HepG2 (cell line): ENCODE data around the gene TIMM9. TPM values are rescaled to one million over a fixed set of nuclear protein-coding genes. Genes with fewer than 3 reads are reported as not detected.

Experiments used
- DBP ChIP-seq: sonication (generic); formaldehyde crosslinking; IDR thresholded peaks from 2 replicates; pipeline ENCODE4 v1.4.0; 2020; ENCODE audit warnings: missing genetic modification reagents; ENCODE audit errors: not compliant biosample characterization
- DMTF1 ChIP-seq: sonication (generic); formaldehyde crosslinking; IDR thresholded peaks from 2 replicates; pipeline ENCODE4 v1.4.0; 2020; ENCODE audit warnings: mild to moderate bottlenecking, missing genetic modification reagents
- DNMT1 ChIP-seq: sonication (generic); formaldehyde crosslinking; IDR thresholded peaks from 2 replicates; pipeline ENCODE4 v1.5.1; 2020; ENCODE audit warnings: mild to moderate bottlenecking, missing genetic modification reagents
- E2F1 ChIP-seq: sonication (generic); formaldehyde crosslinking; IDR thresholded peaks from 2 replicates; pipeline ENCODE4 v1.5.0; 2020; ENCODE audit warnings: missing genetic modification reagents
- ELF1 ChIP-seq: sonication (generic); formaldehyde crosslinking; IDR thresholded peaks from 2 replicates; pipeline ENCODE4 v1.4.0; 2020; ENCODE audit warnings: missing genetic modification reagents
- EP300 ChIP-seq, 3 experiments: sonication (generic) in 1 of 3; formaldehyde crosslinking in 1 of 3; IDR thresholded peaks; 2 replicates each; pipeline versions ENCODE4 v1.5.1 to v1.6.1; 2011 to 2020; ENCODE audit warnings: low read depth in 2 of 3, low read length in 2 of 3, borderline replicate concordance in 1 of 3, improper control_type of control experiment in 1 of 3, mild to moderate bottlenecking in 1 of 3, missing genetic modification reagents in 1 of 3, moderate library complexity in 1 of 3
- GATAD2A ChIP-seq: IDR thresholded peaks from 2 replicates; pipeline ENCODE4 v1.6.1; 2016
- MZF1 ChIP-seq: sonication (generic); formaldehyde crosslinking; IDR thresholded peaks from 2 replicates; pipeline ENCODE4 v1.8.1; 2023; ENCODE audit warnings: mild to moderate bottlenecking, missing genetic modification reagents, borderline replicate concordance
- NBN ChIP-seq: fragments of 450-650 bp; conservative IDR thresholded peaks from 2 replicates; pipeline ENCODE4 v1.6.1; 2017
- NFE2L1 ChIP-seq: sonication (generic); formaldehyde crosslinking; IDR thresholded peaks from 2 replicates; pipeline ENCODE4 v1.4.0; 2020; ENCODE audit warnings: missing genetic modification reagents, mild to moderate bottlenecking, borderline replicate concordance
- RBM22 ChIP-seq: fragments of 200-400 bp; formaldehyde crosslinking; optimal IDR thresholded peaks from 2 replicates; pipeline ENCODE3; 2017; ENCODE audit warnings: mild to moderate bottlenecking, low read length, moderate library complexity
- SIX1 ChIP-seq: sonication (generic); formaldehyde crosslinking; IDR thresholded peaks from 2 replicates; pipeline ENCODE4 v1.4.0; 2020; ENCODE audit warnings: missing genetic modification reagents, borderline replicate concordance
- SNRNP70 ChIP-seq: fragments of 200-400 bp; formaldehyde crosslinking; IDR thresholded peaks from 2 replicates; pipeline ENCODE4 v1.6.1; 2017; ENCODE audit warnings: mild to moderate bottlenecking, low read depth, low read length, moderate library complexity
- SRSF1 ChIP-seq: fragments of 200-400 bp; formaldehyde crosslinking; optimal IDR thresholded peaks from 2 replicates; pipeline ENCODE3; 2017; ENCODE audit warnings: mild to moderate bottlenecking, low read depth, low read length, moderate library complexity
- SYNCRIP ChIP-seq: fragments of 200-400 bp; formaldehyde crosslinking; IDR thresholded peaks from 2 replicates; pipeline ENCODE4 v1.6.1; 2018; ENCODE audit warnings: mild to moderate bottlenecking, low read depth, low read length; ENCODE audit not compliant: insufficient read depth
- TFDP1 ChIP-seq: IDR thresholded peaks from 2 replicates; pipeline ENCODE4 v1.6.1; 2016; ENCODE audit warnings: missing compliant biosample characterization, missing genetic modification reagents, borderline replicate concordance
- ZBTB42 ChIP-seq: sonication (generic); formaldehyde crosslinking; IDR thresholded peaks from 2 replicates; pipeline ENCODE4 v1.5.0; 2020; ENCODE audit warnings: mild to moderate bottlenecking, missing genetic modification reagents
- ZNF225 ChIP-seq: sonication (generic); formaldehyde crosslinking; IDR thresholded peaks from 2 replicates; pipeline ENCODE4 v1.4.0; 2020; ENCODE audit warnings: mild to moderate bottlenecking, missing genetic modification reagents
- ZNF3 ChIP-seq: IDR thresholded peaks from 2 replicates; pipeline ENCODE4 v1.7.0; 2017; ENCODE audit warnings: inconsistent platforms
- ZNF577 ChIP-seq: sonication (generic); formaldehyde crosslinking; IDR thresholded peaks from 2 replicates; pipeline ENCODE4 v1.4.0; 2020; ENCODE audit warnings: mild to moderate bottlenecking, low read depth, missing genetic modification reagents, borderline replicate concordance
- ZNF597 ChIP-seq: sonication (generic); formaldehyde crosslinking; IDR thresholded peaks from 2 replicates; pipeline ENCODE4 v1.5.0; 2020; ENCODE audit warnings: missing genetic modification reagents
- ZNF644 ChIP-seq: IDR thresholded peaks from 2 replicates; pipeline ENCODE4 v1.6.1; 2016; ENCODE audit warnings: low read depth
- ZNF703 ChIP-seq: sonication (generic); formaldehyde crosslinking; IDR thresholded peaks from 2 replicates; pipeline ENCODE4 v1.5.1; 2020; ENCODE audit warnings: missing genetic modification reagents, mild to moderate bottlenecking, moderate library complexity, borderline replicate concordance
- polyA plus RNA-seq, 8 experiments: library from polyadenylated mRNA; depleted of rRNA in 3 of 8; stranded (reverse) in 7 of 8; unstranded in 1 of 8; fragments of >200 nt; fragmentation: Illumina TruSeq in 4 of 8; extraction: Trizol in 4 of 8; gene quantifications; 2 replicates each; pipeline versions ENCODE4 v1.2.1 to v1.2.3, GENCODE V29; 2011 to 2016; ENCODE audit warnings: low read depth in 4 of 8, missing spikeins in 1 of 8, mixed read lengths in 1 of 8; ENCODE audit not compliant: insufficient read depth in 1 of 8
- total RNA-seq, 5 experiments: library from RNA; depleted of rRNA; stranded (reverse); fragments of >200 nt; fragmentation: Illumina TruSeq; extraction: Trizol; gene quantifications; 2 replicates each; pipeline ENCODE4 v1.2.3, GENCODE V29; 2016; ENCODE audit warnings: low read depth in 1 of 5

The TIMM9 gene
- total and polyA plus RNA-seq, 2 of the 13 experiments (the other 11 are each of a cell fraction or from before 2014, with no cell fraction given) = 30.5 to 42.5 TPM

GRCh38 chr14:58426670-58427280, 556 bp downstream of the TIMM9 start (continued):
- TF ChIP-seq DMTF1 (CRISPR knock-in tag) = no peak
- TF ChIP-seq ZNF225 = peak; percentile 57; the same call in 1 of the 2 replicates
- TF ChIP-seq MZF1 (CRISPR knock-in tag) = no peak
- no peak for TF ChIP-seq ZNF703 (CRISPR knock-in tag)
- no peak for TF ChIP-seq NFE2L1 (CRISPR knock-in tag)
- TF ChIP-seq E2F1 (CRISPR knock-in tag) = 0 out of 2 replicates have a peak, but pooled peaks have one; percentile 14
- no peak for TF ChIP-seq DNMT1 (CRISPR knock-in tag)
- TF ChIP-seq SYNCRIP = no peak
- no peak for TF ChIP-seq ZNF577 (CRISPR knock-in tag)
- TF ChIP-seq ZNF597 (CRISPR knock-in tag) = no peak
- no peak for TF ChIP-seq RBM22
- TF ChIP-seq GATAD2A (CRISPR knock-in tag) = no peak
- no peak for TF ChIP-seq EP300 (IDR thresholded peaks at IDR 0.05; ENCODE audit: low read depth in 2 of 2, low read length in 2 of 2)
- TF ChIP-seq EP300 (CRISPR knock-in tag; IDR thresholded peaks at IDR 0.05; ENCODE audit: borderline replicate concordance) = no peak
- TF ChIP-seq NBN = no peak
- TF ChIP-seq ZNF644 (CRISPR knock-in tag) = no peak
- no peak for TF ChIP-seq SRSF1
- no peak for TF ChIP-seq DBP
- TF ChIP-seq SNRNP70 = no peak
- TF ChIP-seq ZNF3 (CRISPR knock-in tag) = no peak
- TF ChIP-seq ZBTB42 (CRISPR knock-in tag) = no peak
- peak; percentile 53 for TF ChIP-seq TFDP1 (CRISPR knock-in tag)
- no peak for TF ChIP-seq SIX1 (CRISPR knock-in tag)
- TF ChIP-seq ELF1 (CRISPR knock-in tag) = no peak
